Measurements from ENCODE around the gene PRKAR2B.
A peak's percentile ranks its signal among the peaks of the same experiment; 100 is the strongest.
"Not testable (repeated sequence)": the region's sequence is repeated elsewhere in the genome, so short reads cannot be mapped to it uniquely, and the experiment has no call there.

PRKAR2B gene

DNA sequence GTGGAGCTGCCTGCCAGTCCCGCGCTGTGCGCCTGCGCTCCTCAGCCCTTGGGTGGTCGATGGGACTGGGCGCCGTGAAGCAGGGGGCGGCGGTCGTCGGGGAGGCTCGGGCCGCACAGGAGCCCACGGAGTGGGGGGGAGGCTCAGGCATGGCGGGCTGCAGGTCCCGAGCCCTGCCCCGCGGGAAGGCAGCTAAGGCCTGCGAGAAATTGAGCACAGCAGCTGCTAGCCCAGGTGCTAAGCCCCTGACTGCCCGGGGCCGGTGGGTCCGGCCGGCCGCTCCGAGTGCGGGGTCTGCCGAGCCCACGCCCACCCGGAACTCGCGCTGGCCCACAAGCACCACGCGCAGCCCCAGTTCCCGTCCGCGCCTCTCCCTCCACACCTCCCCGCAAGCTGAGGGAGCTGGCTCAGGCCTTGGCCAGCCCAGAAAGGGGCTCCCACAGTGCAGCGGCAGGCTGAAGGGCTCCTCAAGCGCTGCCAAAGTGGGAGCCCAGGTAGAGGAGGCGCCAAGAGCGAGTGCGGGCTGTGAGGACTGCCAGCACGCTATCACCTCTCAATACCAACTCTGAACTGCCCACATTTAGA lies 2.1 kb upstream of the PRKAR2B start:
- H3K23ac ChIP-seq (ENCODE audit: low read length); H3K14ac ChIP-seq (ENCODE audit: low read length); H2AFZ ChIP-seq (ENCODE audit: insufficient read depth, low read length, poor library complexity); H3K36me3 ChIP-seq (ENCODE audit: control insufficient read depth in 1 of 2, insufficient read depth in 2 of 2, low read length in 2 of 2); H2BK120ac ChIP-seq (ENCODE audit: insufficient read depth, low read length, poor library complexity); H2BK5ac ChIP-seq (ENCODE audit: low read depth, low read length, poor library complexity); H4K91ac ChIP-seq (ENCODE audit: low read depth, low read length); H4K8ac ChIP-seq (ENCODE audit: low read depth, low read length); H3K4me2 ChIP-seq (ENCODE audit: low read length); H3K4me1 ChIP-seq (ENCODE audit: control insufficient read depth in 1 of 2, insufficient read depth in 2 of 2, low read length in 2 of 2); H2BK12ac ChIP-seq (ENCODE audit: low read length); DNase-seq; H3K4me3 ChIP-seq (ENCODE audit: low read depth, low read length); H3K79me1 ChIP-seq (ENCODE audit: low read length); H3K27ac ChIP-seq (ENCODE audit: low read depth, low read length); H3K9ac ChIP-seq (ENCODE audit: low read length); H2AK5ac ChIP-seq (ENCODE audit: low read length); H3K27me3 ChIP-seq (ENCODE audit: insufficient read depth, low read length); H3K4ac ChIP-seq (ENCODE audit: low read depth, low read length); H4K12ac ChIP-seq (ENCODE audit: low read depth, low read length); H3K79me2 ChIP-seq (ENCODE audit: control insufficient read depth, insufficient read depth, low read length, poor library complexity); H3K9me3 ChIP-seq (ENCODE audit: insufficient read depth, low read depth, low read length); H3K18ac ChIP-seq (ENCODE audit: low read length): not testable (repeated sequence)
- WGBS (ENCODE audit: extremely low coverage, insufficient coverage, insufficient read length), result no CpG with 5 or more reads among the region's 43 CpGs

GRCh38 chr7:107043491-107043890 lies 1.0 kb upstream of the PRKAR2B start:
- Histone ChIP-seq H4K8ac (ENCODE audit: low read depth, low read length) (no peak overlapping the region), H3K4me1 (ENCODE audit: control insufficient read depth in 1 of 2, insufficient read depth in 2 of 2, low read length in 2 of 2) (peaks cover 2 to 6% of the 10 kb centered on the region in 2 experiments), H2BK12ac (ENCODE audit: low read length) (no peak overlapping the region), H2BK120ac (ENCODE audit: insufficient read depth, low read length, poor library complexity) (no peak overlapping the region), H3K14ac (ENCODE audit: low read length) (no peak overlapping the region), H3K9ac (ENCODE audit: low read length) (no peak overlapping the region), H3K9me3 (ENCODE audit: insufficient read depth, low read depth, low read length) (no peaks in the 10 kb centered on the region), H2AFZ (ENCODE audit: insufficient read depth, low read length, poor library complexity) (no peak overlapping the region), H3K79me2 (ENCODE audit: control insufficient read depth, insufficient read depth, low read length, poor library complexity) (no peaks in the 10 kb centered on the region), H3K23ac (ENCODE audit: low read length) (no peak overlapping the region), H3K27me3 (ENCODE audit: insufficient read depth, low read length) (no peaks in the 10 kb centered on the region), H3K79me1 (ENCODE audit: low read length) (peaks cover 3% of the 10 kb centered on the region), H4K12ac (ENCODE audit: low read depth, low read length) (no peak overlapping the region), H2BK5ac (ENCODE audit: low read depth, low read length, poor library complexity) (no peak overlapping the region), H3K36me3 (ENCODE audit: control insufficient read depth in 1 of 2, insufficient read depth in 2 of 2, low read length in 2 of 2) (no peaks in the 10 kb centered on the region), H3K4ac (ENCODE audit: low read depth, low read length) (no peak overlapping the region), H3K4me2 (ENCODE audit: low read length) (no peak overlapping the region), H3K4me3 (ENCODE audit: low read depth, low read length) (no peak overlapping the region), H2AK5ac (ENCODE audit: low read length) (no peak overlapping the region), H4K91ac (ENCODE audit: low read depth, low read length) (no peak overlapping the region), H3K27ac (ENCODE audit: low read depth, low read length) (no peak overlapping the region), H3K18ac (ENCODE audit: low read length) (no peak overlapping the region)
- no peak for DNase-seq
- WGBS (ENCODE audit: extremely low coverage, insufficient coverage, insufficient read length), result no CpG with 5 or more reads among the region's 4 CpGs

GRCh38 chr7:107043921-107044346 lies 571 bp upstream of the PRKAR2B start:
- Histone ChIP-seq H2AFZ (ENCODE audit: insufficient read depth, low read length, poor library complexity) (peak overlapping the region; percentile 96), H3K79me1 (ENCODE audit: low read length) (peaks cover 3% of the 10 kb centered on the region), H2AK5ac (ENCODE audit: low read length) (no peak overlapping the region), H3K4ac (ENCODE audit: low read depth, low read length) (no peak overlapping the region), H3K79me2 (ENCODE audit: control insufficient read depth, insufficient read depth, low read length, poor library complexity) (no peaks in the 10 kb centered on the region), H3K36me3 (ENCODE audit: control insufficient read depth in 1 of 2, insufficient read depth in 2 of 2, low read length in 2 of 2) (no peaks in the 10 kb centered on the region), H4K12ac (ENCODE audit: low read depth, low read length) (no peak overlapping the region), H4K8ac (ENCODE audit: low read depth, low read length) (peak overlapping the region; percentile 43), H2BK12ac (ENCODE audit: low read length) (no peak overlapping the region), H3K27ac (ENCODE audit: low read depth, low read length) (no peak overlapping the region), H2BK120ac (ENCODE audit: insufficient read depth, low read length, poor library complexity) (no peak overlapping the region), H3K14ac (ENCODE audit: low read length) (no peak overlapping the region), H3K4me2 (ENCODE audit: low read length) (peak overlapping the region; percentile 100), H3K27me3 (ENCODE audit: insufficient read depth, low read length) (no peaks in the 10 kb centered on the region), H3K18ac (ENCODE audit: low read length) (no peak overlapping the region), H3K23ac (ENCODE audit: low read length) (no peak overlapping the region), H3K9me3 (ENCODE audit: insufficient read depth, low read depth, low read length) (no peaks in the 10 kb centered on the region), H3K9ac (ENCODE audit: low read length) (no peak overlapping the region), H4K91ac (ENCODE audit: low read depth, low read length) (no peak overlapping the region), H3K4me1 (ENCODE audit: control insufficient read depth in 1 of 2, insufficient read depth in 2 of 2, low read length in 2 of 2) (peaks cover 2 to 6% of the 10 kb centered on the region in 2 experiments), H2BK5ac (ENCODE audit: low read depth, low read length, poor library complexity) (no peak overlapping the region), H3K4me3 (ENCODE audit: low read depth, low read length) (peak overlapping the region; percentile 77)
- no peak for DNase-seq
- no CpG with 5 or more reads among the region's 6 CpGs for WGBS (ENCODE audit: extremely low coverage, insufficient coverage, insufficient read length)

DNA sequence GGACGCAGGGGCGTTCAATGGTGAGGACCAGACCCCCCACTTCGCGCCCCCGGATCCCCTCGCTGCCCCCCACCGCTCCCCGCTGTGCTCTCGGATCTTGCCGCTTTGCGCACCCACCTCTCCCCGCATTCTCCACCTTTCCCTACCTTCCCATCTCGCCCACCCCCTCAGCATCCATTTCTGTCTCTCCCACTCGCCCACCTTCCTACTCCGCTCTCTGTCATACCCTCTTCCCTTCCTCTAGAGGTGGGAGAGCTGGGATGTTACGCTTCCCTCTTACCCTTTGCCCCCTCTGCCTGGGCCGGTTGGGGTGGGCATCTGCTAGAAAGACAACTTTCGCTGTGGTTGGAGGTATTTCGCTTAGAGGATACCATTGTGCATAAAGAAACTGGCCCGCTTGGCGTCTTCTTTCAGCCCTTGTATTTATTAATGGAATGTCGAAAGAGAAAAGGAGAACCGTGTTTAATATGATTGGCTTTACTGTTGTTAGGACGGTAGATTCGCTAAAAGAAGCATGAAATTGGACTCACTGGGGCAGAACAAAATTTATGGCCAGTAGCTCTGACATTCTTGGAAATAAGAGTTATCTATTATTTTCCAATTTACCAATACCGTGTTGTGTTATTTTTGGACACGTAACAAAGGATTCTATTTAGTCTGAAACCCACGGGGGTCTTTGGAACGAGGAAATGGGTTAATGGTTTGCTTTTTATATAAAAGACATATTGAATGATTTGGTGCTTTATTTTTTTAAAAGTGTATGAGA lies 873 bp downstream of the PRKAR2B start:
- peak overlapping the region; percentile 100 for H3K4me2 ChIP-seq (ENCODE audit: low read length)
- WGBS (ENCODE audit: extremely low coverage, insufficient coverage, insufficient read length), result no CpG with 5 or more reads among the region's 29 CpGs
- H4K91ac ChIP-seq (ENCODE audit: low read depth, low read length), result peak overlapping the region; percentile 31

More for the DNA sequence above, 873 bp downstream of the PRKAR2B start:
- Histone ChIP-seq H4K8ac (ENCODE audit: low read depth, low read length) (peak overlapping the region; percentile 28), H3K14ac (ENCODE audit: low read length) (peak overlapping the region; percentile 77), H3K27ac (ENCODE audit: low read depth, low read length) (no peak overlapping the region), H4K12ac (ENCODE audit: low read depth, low read length) (no peak overlapping the region), H3K4ac (ENCODE audit: low read depth, low read length) (no peak overlapping the region), H3K4me3 (ENCODE audit: low read depth, low read length) (peak overlapping the region; percentile 90), H2BK5ac (ENCODE audit: low read depth, low read length, poor library complexity) (no peak overlapping the region), H3K79me1 (ENCODE audit: low read length) (peaks cover 3% of the 10 kb centered on the region), H3K27me3 (ENCODE audit: insufficient read depth, low read length) (no peaks in the 10 kb centered on the region), H2AFZ (ENCODE audit: insufficient read depth, low read length, poor library complexity) (no peak overlapping the region), H2AK5ac (ENCODE audit: low read length) (no peak overlapping the region), H3K23ac (ENCODE audit: low read length) (peak overlapping the region; percentile 25), H3K79me2 (ENCODE audit: control insufficient read depth, insufficient read depth, low read length, poor library complexity) (no peaks in the 10 kb centered on the region), H3K4me1 (ENCODE audit: control insufficient read depth in 1 of 2, insufficient read depth in 2 of 2, low read length in 2 of 2) (peaks cover 2 to 6% of the 10 kb centered on the region in 2 experiments), H2BK120ac (ENCODE audit: insufficient read depth, low read length, poor library complexity) (no peak overlapping the region), H2BK12ac (ENCODE audit: low read length) (no peak overlapping the region), H3K36me3 (ENCODE audit: control insufficient read depth in 1 of 2, insufficient read depth in 2 of 2, low read length in 2 of 2) (no peaks in the 10 kb centered on the region), H3K9me3 (ENCODE audit: insufficient read depth, low read depth, low read length) (no peaks in the 10 kb centered on the region), H3K9ac (ENCODE audit: low read length) (peak overlapping the region; percentile 75), H3K18ac (ENCODE audit: low read length) (peak overlapping the region; percentile 59)
- DNase-seq, result no peak
